22Rv1 (cell line): Measurements from ENCODE around the gene HPS1.

Experiments
- H3K27ac ChIP-seq: fragments of 450-650 bp; 2 replicates; pipeline ENCODE4 v1.5.1; 2017
- ZFX ChIP-seq: fragments of 450-650 bp; IDR thresholded peaks from 2 replicates; pipeline ENCODE4 v1.6.1; 2017; ENCODE audit warnings: antibody characterized with exemption, borderline replicate concordance
- TF ChIP-seq, protein P1 (sequence below): fragments of 450-650 bp; IDR thresholded peaks from 2 replicates; pipeline ENCODE4 v1.5.1; 2017; ENCODE audit warnings: mild to moderate bottlenecking

HPS1 gene

DNA sequence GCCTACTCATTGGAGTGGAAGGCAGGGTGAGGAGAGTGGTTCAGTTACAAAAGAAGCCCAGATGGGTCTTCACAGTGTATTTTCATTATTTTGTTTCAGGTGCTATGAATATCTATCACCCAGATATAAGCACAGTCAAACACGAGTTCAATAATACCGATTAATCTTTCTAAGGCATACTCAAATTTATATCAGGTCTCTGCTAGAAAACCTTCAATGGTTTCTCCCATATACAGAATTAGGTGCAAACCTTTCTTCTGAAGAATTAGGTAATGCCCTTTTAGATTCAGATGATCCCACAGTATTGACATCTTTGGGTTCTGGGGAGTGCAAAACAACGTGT, 14.7 kb upstream of the HPS1 start:
- no peak for TF ChIP-seq ZFX
- TF ChIP-seq, protein P1, sequence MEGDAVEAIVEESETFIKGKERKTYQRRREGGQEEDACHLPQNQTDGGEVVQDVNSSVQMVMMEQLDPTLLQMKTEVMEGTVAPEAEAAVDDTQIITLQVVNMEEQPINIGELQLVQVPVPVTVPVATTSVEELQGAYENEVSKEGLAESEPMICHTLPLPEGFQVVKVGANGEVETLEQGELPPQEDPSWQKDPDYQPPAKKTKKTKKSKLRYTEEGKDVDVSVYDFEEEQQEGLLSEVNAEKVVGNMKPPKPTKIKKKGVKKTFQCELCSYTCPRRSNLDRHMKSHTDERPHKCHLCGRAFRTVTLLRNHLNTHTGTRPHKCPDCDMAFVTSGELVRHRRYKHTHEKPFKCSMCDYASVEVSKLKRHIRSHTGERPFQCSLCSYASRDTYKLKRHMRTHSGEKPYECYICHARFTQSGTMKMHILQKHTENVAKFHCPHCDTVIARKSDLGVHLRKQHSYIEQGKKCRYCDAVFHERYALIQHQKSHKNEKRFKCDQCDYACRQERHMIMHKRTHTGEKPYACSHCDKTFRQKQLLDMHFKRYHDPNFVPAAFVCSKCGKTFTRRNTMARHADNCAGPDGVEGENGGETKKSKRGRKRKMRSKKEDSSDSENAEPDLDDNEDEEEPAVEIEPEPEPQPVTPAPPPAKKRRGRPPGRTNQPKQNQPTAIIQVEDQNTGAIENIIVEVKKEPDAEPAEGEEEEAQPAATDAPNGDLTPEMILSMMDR: no peak
- no peak overlapping the region for H3K27ac ChIP-seq

DNA sequence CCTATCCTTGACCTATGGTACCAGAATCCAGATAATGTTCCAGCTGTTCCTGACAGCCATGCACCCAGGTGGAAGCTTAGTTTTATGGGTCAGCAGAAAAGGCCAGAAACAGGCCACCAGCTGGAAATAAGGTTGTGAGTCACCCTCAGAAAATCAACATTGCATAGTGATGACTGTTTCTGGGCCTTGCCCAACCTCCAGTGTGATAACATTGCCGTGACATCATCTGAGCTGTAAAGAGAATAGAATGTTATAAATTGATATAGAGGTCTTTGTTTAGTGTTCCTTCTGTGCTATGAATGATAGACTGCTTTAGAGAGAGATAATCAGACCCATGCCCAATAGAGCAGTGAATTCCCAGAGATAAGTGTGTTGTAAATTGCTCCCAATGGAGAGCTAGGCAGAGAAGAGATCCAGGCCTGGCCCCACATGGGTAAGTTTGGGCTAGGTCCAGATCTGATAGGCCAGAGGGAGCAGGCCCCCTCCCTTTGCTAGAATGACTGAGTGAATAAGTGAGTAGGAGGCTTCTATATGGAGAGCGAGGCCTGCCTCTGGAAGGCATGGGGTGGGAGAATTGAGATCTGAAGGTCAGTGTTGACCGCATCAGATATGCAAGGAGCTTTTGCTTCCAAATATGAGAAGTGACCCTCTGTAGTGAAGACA, 14.2 kb upstream of the HPS1 start:
- no peak overlapping the region for H3K27ac ChIP-seq
- TF ChIP-seq, protein P1: no peak
- TF ChIP-seq ZFX: no peak

DNA sequence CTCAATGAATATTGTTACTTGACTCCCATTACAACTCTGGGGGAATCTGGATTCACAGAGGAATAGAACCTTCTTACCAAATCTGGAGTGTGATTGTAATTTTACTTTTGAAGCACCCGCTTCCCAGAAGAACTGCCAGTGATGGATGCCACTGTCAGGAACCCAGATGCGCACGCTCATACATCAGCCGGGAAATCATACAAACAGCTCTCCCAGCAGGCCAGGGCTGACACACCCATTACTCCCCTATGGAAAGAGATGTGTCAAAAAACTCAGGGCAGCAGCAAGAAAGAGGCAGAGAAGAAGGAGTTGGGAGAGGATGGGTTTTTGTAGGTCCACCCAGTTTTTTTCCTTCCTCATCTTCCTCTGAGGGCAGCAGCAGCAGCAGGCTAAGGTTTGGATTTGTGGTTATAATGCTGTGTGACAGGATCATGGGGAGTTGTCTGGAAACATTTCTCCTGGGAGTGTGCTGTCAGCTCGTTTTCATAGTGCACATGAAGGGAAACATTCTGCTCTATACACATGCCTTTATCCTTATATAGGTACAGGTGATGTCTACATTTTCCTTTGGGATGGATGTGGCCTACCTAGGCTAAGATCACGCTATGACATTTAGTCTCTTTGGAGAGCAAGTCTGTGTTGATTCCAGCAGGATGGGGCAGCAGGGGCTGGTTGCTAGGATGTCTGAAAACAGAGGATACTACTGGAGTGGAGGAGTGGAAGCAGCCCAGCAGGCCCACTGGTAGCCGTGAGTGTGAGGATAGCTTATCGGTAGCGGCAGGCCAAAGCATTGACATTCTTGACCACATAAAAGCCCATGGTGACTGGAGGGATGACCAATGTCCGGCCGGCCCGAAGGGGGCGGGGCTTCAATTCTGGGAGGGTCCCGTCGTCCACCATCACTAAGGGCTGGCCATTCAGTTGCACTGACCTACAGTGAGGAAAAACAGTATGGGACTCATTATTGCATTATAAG, 12.4 kb upstream of the HPS1 start:
- TF ChIP-seq, protein P1: no peak
- no peak for TF ChIP-seq ZFX
- no peak overlapping the region for H3K27ac ChIP-seq

DNA sequence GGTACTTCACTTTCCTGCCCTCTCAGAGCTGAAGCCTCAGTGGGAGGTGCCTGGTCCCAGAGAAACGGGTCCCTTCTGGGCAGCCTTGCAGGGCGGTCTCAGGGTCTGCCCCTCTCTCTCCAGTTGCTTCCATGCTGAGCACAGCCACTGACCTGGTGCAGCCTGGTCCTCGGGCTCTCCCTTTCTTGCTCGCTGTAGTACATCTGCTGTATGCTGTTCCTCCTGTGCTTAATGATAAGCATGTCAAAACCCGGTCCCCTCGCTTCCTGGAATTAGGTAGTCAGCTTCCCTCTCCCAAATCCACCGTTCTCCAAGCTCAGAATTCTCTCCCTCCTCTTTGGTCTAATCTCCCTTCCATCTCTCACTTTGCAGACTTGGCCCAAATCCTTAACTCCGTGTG, 11.0 kb upstream of the HPS1 start:
- H3K27ac ChIP-seq: no peak overlapping the region
- TF ChIP-seq ZFX: no peak
- TF ChIP-seq, protein P1: no peak

DNA sequence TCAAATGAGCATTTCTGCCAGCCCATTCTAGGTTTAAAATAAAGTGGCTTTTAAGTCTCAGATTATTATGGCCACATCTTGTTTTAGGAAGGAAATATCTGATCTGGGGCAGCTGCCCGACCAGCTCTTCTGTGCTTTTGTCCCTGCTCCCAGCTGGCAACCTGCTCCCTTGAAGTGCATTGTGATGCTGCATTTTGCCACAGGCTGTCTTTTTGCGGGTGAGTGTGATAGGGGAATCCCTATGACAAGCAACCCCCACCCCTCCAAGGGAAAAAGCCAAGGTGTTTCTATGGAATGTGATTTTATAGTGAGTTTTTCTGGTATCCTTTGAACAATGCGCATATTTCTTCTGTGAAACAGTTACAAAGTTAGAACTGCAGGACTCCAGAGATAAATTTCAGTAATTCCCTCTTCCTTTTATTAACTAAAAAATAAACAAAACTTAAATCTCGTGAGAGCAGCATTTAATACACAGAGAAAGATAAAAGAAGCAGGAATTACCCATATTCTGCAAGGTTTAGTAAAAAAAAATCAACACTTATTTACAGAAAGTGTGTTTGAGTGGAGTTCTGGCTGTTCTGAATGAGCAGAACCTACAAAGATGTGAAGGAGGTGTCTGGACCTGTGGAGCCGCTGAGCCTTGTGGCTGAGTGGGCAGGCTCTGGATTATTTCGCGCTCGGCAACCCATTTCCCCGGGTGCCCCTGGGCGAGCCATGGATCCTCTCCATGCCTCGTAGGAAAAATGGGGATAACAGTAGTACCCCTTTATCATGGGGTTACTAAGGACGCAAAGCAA, 10.1 kb upstream of the HPS1 start:
- TF ChIP-seq, protein P1: no peak
- no peak for TF ChIP-seq ZFX
- no peak overlapping the region for H3K27ac ChIP-seq

DNA sequence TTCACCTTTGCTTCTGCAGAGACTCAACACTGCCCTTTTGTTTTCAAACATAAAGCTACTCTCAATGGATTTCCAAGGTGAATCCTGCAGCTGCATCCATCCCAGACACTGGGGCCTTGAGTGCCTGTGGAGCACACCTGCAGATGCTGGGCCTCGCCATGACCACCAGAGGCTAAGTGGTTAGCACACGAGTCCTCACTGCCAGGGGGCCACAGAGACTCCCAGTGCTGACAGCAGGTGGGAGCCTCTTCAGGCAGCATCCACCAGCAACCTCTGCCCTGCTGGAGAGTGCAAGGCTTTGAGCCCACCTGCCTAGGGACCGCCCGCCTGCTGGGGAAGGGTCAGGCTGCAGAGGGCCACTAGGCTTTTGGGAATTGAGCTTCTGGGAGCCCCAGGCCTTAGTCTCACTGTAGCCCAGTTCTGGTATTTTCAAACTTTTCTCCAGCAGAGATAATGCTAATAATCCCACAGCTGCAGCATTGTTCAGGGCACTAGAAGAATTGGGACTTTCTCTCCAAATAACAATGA, 9.4 kb upstream of the HPS1 start:
- no peak for TF ChIP-seq ZFX
- TF ChIP-seq, protein P1: no peak
- H3K27ac ChIP-seq: no peak overlapping the region
